HG03442 (cell line): Measurements from ENCODE around the gene CFAP119.

ENCODE experiments used
- ATAC-seq: cut with Tn5 transposase; IDR thresholded peaks from one replicate; pipeline ENCODE4 v1.9.1; 2021; ENCODE audit warnings: mild to moderate bottlenecking, moderate library complexity; ENCODE audit not compliant: unreplicated experiment

CFAP119 gene

GRCh38 chr16:30715750-30716445, 46.0 kb downstream of the CFAP119 start:
- ATAC-seq = peak; percentile 63

GRCh38 chr16:30711712-30712111, 50.1 kb downstream of the CFAP119 start:
- ATAC-seq = no peak

DNA sequence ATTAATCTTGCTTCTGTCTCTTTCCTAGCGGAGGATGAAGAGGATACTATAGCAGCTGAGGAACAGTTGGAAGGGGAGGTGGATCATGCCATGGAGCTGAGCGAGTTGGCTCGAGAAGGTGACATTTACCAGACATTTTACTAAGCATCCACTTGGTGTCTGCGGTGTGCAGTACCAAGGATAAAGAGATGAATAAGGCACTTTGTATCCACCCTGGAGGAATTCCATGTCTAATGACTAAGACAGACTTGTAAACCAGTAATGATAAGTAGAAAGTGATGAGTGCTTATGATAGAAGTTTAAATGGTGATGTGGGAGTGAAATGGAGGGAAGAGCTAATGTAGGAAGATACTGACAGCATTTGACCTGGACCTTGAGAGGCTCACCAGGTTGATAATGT, 50.9 kb downstream of the CFAP119 start:
- no peak for ATAC-seq
